Left ventricle myocardium inferior (tissue), 1 donor: ENCODE measurements around the gene GAS2. TPM values are rescaled to one million over a fixed set of nuclear protein-coding genes. Genes with fewer than 3 reads are reported as not detected.
A peak's percentile ranks its signal among the peaks of the same experiment; 100 is the strongest.
"Not testable (repeated sequence)": the region's sequence is repeated elsewhere in the genome, so short reads cannot be mapped to it uniquely, and the experiment has no call there.

Experiments
- DNase-seq: peaks from one replicate; pipeline ENCODE4 v3.0.0-alpha.2; 2020
- H3K27ac ChIP-seq: fragments of 200-600 bp; replicated peaks from 2 replicates; pipeline ENCODE4 v1.8.0; 2021
- H3K27me3 ChIP-seq: fragments of 200-600 bp; 2 replicates; pipeline ENCODE4 v1.8.0; 2021; ENCODE audit warnings: low read depth
- H3K36me3 ChIP-seq: fragments of 200-600 bp; 2 replicates; pipeline ENCODE4 v1.8.0; 2021
- H3K4me1 ChIP-seq: fragments of 200-600 bp; 2 replicates; pipeline ENCODE4 v1.8.0; 2021
- H3K4me3 ChIP-seq: fragments of 200-600 bp; 2 replicates; pipeline ENCODE4 v1.8.0; 2021; ENCODE audit warnings: mild to moderate bottlenecking, moderate library complexity
- H3K9me3 ChIP-seq: fragments of 200-600 bp; replicated peaks from 2 replicates; pipeline ENCODE4 v1.8.0; 2021
- intact Hi-C: fragments of 100-400 bp; cut with micrococcal nuclease; formaldehyde crosslinking; loops from one replicate; pipeline ENCODE4 v1.11.0; 2022
- total RNA-seq: library from RNA; stranded (reverse); fragmentation: NEBNext Ultra II Directional; extraction: Animal tissue kit (Norgen Biotek cat#: 25700); gene quantifications from one replicate; pipeline ENCODE4 v1.2.1, GENCODE V29; 2021
- TF ChIP-seq, protein P1 (sequence below): fragments of 200-600 bp; IDR thresholded peaks from 2 replicates; pipeline ENCODE4 v1.8.0; 2021; ENCODE audit warnings: antibody characterized with exemption, mild to moderate bottlenecking, borderline replicate concordance
- donor health status: DM: no; HTN: yes; CAD: no; lungs with severe emphysema.

GAS2 gene
- total RNA-seq, 1 donor from 2014 or later, result 15.9 TPM

DNA sequence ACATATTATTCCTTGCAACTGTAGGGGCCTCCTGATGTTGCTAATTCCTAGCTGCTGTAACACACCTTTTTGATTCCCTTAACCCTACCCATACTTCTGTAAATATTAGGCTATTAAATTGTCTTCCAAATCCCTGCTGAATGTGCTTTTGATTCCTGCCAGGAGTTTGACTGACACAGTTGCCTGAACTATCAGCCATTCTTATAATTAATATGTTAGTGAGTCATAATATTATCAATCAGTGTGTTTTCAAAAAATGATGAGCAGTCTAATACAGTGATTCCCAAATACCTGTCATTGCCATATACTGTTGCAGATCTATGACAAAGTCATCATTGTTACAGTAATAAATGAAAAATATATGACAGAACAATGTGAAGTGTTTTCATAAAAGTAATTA lies 24.9 kb upstream of the GAS2 start:
- H3K27ac ChIP-seq, result no peak overlapping the region
- H3K9me3 ChIP-seq, result no peaks in the 10 kb centered on the region
- H3K27me3 ChIP-seq, result no peaks in the 10 kb centered on the region
- H3K4me1 ChIP-seq, result no peaks in the 10 kb centered on the region
- TF ChIP-seq, protein P1, sequence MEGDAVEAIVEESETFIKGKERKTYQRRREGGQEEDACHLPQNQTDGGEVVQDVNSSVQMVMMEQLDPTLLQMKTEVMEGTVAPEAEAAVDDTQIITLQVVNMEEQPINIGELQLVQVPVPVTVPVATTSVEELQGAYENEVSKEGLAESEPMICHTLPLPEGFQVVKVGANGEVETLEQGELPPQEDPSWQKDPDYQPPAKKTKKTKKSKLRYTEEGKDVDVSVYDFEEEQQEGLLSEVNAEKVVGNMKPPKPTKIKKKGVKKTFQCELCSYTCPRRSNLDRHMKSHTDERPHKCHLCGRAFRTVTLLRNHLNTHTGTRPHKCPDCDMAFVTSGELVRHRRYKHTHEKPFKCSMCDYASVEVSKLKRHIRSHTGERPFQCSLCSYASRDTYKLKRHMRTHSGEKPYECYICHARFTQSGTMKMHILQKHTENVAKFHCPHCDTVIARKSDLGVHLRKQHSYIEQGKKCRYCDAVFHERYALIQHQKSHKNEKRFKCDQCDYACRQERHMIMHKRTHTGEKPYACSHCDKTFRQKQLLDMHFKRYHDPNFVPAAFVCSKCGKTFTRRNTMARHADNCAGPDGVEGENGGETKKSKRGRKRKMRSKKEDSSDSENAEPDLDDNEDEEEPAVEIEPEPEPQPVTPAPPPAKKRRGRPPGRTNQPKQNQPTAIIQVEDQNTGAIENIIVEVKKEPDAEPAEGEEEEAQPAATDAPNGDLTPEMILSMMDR, result no peak
- H3K36me3 ChIP-seq, result no peaks in the 10 kb centered on the region
- no peak for DNase-seq
- H3K4me3 ChIP-seq, result no peak overlapping the region
- intact Hi-C loops, result no loop called here

DNA sequence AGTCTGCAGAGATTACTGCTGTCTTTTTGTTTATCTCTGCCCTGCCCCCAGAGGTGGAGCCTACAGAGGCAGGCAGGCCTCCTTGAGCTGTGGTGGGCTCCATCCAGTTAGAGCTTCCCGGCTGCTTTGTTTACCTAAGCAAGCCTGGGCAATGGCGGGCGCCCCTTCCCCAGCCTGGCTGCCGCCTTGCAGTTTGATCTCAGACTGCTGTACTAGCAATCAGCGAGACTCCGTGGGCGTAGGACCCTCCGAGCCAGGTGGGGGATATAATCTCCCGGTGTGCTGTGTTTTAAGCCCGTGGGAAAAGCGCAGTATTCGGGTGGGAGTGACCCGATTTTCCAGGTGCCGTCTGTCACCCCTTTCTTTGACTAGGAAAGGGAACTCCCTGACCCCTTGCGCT lies 14.1 kb upstream of the GAS2 start:
- H3K4me3 ChIP-seq, H3K27ac ChIP-seq, H3K9me3 ChIP-seq, H3K36me3 ChIP-seq, H3K4me1 ChIP-seq, DNase-seq, intact Hi-C loops, H3K27me3 ChIP-seq: not testable (repeated sequence)

DNA sequence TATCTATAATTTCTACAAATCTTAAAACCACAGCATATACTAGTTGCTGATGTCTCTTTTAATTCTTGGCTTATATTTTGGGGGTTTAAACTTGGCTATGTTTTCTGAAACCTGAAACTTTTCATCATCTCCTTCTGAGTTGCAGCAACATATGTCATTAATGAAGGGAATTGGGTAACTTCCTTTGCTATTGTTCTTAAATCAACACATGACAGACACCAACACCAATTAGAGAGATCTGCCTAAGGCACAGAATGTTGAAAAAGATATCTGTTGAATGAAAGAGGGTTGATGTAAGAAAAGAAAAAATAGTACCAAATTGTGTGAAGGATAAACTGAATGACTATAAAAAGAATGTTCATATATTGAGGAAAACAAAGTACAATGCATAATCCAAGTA lies 10.3 kb upstream of the GAS2 start:
- Histone ChIP-seq H3K27ac (no peak overlapping the region), H3K36me3 (no peaks in the 10 kb centered on the region), H3K9me3 (no peaks in the 10 kb centered on the region), H3K4me1 (no peaks in the 10 kb centered on the region), H3K4me3 (no peak overlapping the region), H3K27me3 (no peaks in the 10 kb centered on the region)
- TF ChIP-seq, protein P1, result no peak
- DNase-seq, result no peak
- intact Hi-C loops, result no loop called here

DNA sequence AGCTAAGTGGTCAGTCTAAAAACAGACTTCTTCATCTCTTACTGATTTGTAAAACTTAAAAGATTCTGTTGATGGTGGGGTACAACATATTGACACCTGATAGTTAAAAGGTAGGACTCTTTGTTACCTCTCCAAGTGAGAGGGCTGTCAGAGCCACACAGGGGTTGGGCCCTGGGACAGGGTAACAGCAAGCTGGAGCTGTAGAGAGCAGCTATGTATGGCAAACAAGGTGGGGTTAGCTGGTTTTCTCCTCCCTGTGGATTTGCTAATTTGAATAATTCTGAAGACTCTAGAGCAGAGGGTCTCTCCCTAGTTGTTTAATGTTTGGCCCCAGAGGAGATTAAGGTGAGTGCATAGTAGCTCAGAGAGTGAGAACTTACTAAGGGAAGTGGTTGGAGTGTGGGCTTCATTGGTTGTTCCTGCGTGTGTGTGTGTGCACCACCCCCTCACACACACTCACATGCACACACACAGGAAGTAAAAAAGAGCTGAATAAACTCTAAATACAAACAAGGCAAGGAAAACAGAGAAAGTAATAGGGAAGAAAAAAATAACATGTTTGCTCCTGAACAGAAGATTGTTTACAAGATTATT lies 9.2 kb upstream of the GAS2 start:
- TF ChIP-seq, protein P1, result no peak
- H3K4me3 ChIP-seq, result no peak overlapping the region
- H3K27ac ChIP-seq, result no peak overlapping the region
- DNase-seq, result no peak
- no peaks in the 10 kb centered on the region for H3K9me3 ChIP-seq
- H3K36me3 ChIP-seq, result no peaks in the 10 kb centered on the region
- intact Hi-C loops, result no loop called here
- H3K4me1 ChIP-seq, result no peaks in the 10 kb centered on the region
- H3K27me3 ChIP-seq, result no peaks in the 10 kb centered on the region

DNA sequence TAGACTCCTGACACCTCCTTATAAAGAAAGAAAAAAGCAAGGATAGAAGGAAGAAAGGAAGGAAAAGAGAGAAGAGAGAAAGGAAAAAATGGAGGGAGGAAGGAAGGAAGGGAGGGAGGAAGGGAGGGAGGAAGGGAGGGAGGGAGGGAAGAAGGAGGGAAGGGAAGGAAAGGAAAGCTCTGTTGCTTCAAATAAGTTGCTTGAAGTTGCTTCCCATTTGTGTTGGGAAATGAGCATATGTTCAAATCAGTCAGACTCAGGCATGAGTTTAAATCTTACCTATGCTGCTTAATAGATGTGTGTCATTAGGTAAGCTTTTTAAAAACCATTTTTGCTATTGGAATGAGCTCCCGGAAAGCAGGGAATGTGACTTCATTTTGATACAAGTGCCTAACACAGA lies 6.6 kb upstream of the GAS2 start:
- no peak overlapping the region for H3K4me3 ChIP-seq
- TF ChIP-seq, protein P1, result no peak
- intact Hi-C loops, result no loop called here
- no peak for DNase-seq
- H3K4me1 ChIP-seq, result no peaks in the 10 kb centered on the region
- H3K27me3 ChIP-seq, result no peaks in the 10 kb centered on the region
- H3K27ac ChIP-seq, result no peak overlapping the region
- H3K36me3 ChIP-seq, result no peaks in the 10 kb centered on the region
- H3K9me3 ChIP-seq, result no peaks in the 10 kb centered on the region

DNA sequence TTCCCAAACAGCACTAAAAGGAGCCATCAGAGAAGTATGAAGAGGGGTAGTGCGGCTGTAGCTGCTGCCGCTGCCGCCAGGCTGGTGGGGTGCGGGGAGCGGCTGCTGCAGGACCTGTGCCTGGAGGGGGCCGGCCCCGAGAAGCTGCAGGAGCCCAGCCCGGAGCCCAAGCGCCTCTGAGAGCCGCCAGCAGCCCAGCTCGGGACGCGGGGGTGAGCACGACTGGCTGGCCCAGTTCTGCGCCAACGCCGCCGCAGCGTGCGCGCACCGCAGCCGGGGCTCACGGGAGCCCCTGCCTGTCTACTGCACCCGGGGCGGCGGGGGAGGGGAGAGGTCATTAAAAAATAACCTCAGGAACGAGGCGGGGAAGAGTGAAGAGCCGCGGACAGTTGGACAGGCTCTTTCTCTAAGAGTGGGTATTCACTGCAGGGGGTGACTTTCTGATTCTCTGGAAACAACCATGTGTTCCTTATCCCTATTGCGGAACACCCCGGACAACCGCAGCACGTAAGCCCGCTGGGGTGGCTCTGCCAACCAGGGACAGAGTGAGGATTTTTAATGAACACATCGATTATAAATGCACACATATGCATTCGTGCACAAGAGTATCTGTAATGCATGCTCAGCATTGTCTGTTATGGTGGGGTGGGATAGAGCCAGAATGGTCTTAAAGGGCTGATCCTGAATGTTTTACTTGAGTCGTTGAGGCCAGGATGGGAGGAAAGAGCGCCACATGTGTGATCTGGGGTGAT lies 453 bp downstream of the GAS2 start:
- intact Hi-C loops, result no loop called here
- peak overlapping the region; percentile 89 for H3K27ac ChIP-seq
- peaks cover 10% of the 10 kb centered on the region for H3K27me3 ChIP-seq
- peaks cover 23% of the 10 kb centered on the region for H3K4me1 ChIP-seq
- DNase-seq, result peak; percentile 60
- TF ChIP-seq, protein P1, result peak; percentile 44
- H3K4me3 ChIP-seq, result peak overlapping the region; percentile 69
- H3K9me3 ChIP-seq, result no peaks in the 10 kb centered on the region
- no peaks in the 10 kb centered on the region for H3K36me3 ChIP-seq
